HG03280 (cell line): Measurements from ENCODE around the gene LIMCH1.
"Not testable (repeated sequence)": the region's sequence is repeated elsewhere in the genome, so short reads cannot be mapped to it uniquely, and the experiment has no call there.

ENCODE experiments used
- ATAC-seq: cut with Tn5 transposase; IDR thresholded peaks from one replicate; pipeline ENCODE4 v1.9.1; 2021; ENCODE audit warnings: mild to moderate bottlenecking, moderate library complexity; ENCODE audit not compliant: unreplicated experiment

The LIMCH1 gene

GRCh38 chr4:41715155-41715554 is 177.2 kb downstream of the LIMCH1 start:
- ATAC-seq = no peak

GRCh38 chr4:41718907-41719306 is 180.9 kb downstream of the LIMCH1 start:
- ATAC-seq = no peak

- ATAC-seq = no peak
These were observed 181.5 kb downstream of the LIMCH1 start for GRCh38 chr4:41719417-41719816.

- no peak for ATAC-seq
These were observed 184.2 kb downstream of the LIMCH1 start for GRCh38 chr4:41722181-41722580.

- no peak for ATAC-seq
These were observed 185.3 kb downstream of the LIMCH1 start for GRCh38 chr4:41723286-41723685.

GRCh38 chr4:41725254-41725653 is 187.3 kb downstream of the LIMCH1 start:
- ATAC-seq = no peak

- ATAC-seq = no peak
These were observed 190.1 kb downstream of the LIMCH1 start for GRCh38 chr4:41727861-41728572.

GRCh38 chr4:41728573-41728913 is 190.6 kb downstream of the LIMCH1 start:
- ATAC-seq = no peak

GRCh38 chr4:41731569-41732126 is 193.7 kb downstream of the LIMCH1 start:
- ATAC-seq = no peak

GRCh38 chr4:41734371-41734770 is 196.4 kb downstream of the LIMCH1 start:
- ATAC-seq = no peak

- not testable (repeated sequence) for ATAC-seq
These were observed 199.5 kb downstream of the LIMCH1 start for GRCh38 chr4:41737491-41737890.

- ATAC-seq = no peak
These were observed 203.4 kb downstream of the LIMCH1 start for GRCh38 chr4:41741354-41741753.

GRCh38 chr4:41744572-41745291 is 206.8 kb downstream of the LIMCH1 start:
- no peak for ATAC-seq

GRCh38 chr4:41745292-41746024 is 207.5 kb downstream of the LIMCH1 start:
- ATAC-seq = no peak

- ATAC-seq = no peak
These were observed 208.1 kb downstream of the LIMCH1 start for GRCh38 chr4:41746025-41746439.

GRCh38 chr4:41746440-41747229 is 208.7 kb downstream of the LIMCH1 start:
- ATAC-seq = no peak

- no peak for ATAC-seq
These were observed 209.5 kb downstream of the LIMCH1 start for GRCh38 chr4:41747230-41748055.

- no peak for ATAC-seq
These were observed 210.2 kb downstream of the LIMCH1 start for GRCh38 chr4:41748074-41748570.

GRCh38 chr4:41748571-41749475 is 210.9 kb downstream of the LIMCH1 start, which contains the start of gene PHOX2B:
PHOX2B (minus strand) TSS chr4:41748725; CDS start chr4:41748610, 115 bp downstream.
- no peak for ATAC-seq
